Activated naive CD4-positive, alpha-beta T cell treated with anti-CD3 and anti-CD28 coated beads for 36 hours (primary cell): ENCODE results near the gene FIBP. TPM values are rescaled to one million over a fixed set of nuclear protein-coding genes. Genes with fewer than 3 reads are reported as not detected.
A peak's percentile ranks its signal among the peaks of the same experiment; 100 is the strongest.

ENCODE experiments used
- CTCF ChIA-PET: fragments of 350-600 bp; sonication (Branson Sonifier 250); formaldehyde crosslinking; loops from one replicate; lab custom pipeline; 2021; ENCODE audit warnings: antibody characterized with exemption; lab: Charles Lee
- DNase-seq: peaks from one replicate; pipeline ENCODE4 v3.0.0-alpha.2; 2020
- H3K27ac Mint-ChIP-seq: one replicate; pipeline ENCODE4 v1.8.0; 2021; ENCODE audit warnings: mild to moderate bottlenecking, mixed read lengths
- H3K27me3 Mint-ChIP-seq: one replicate; pipeline ENCODE4 v1.8.0; 2021; ENCODE audit warnings: low read depth, mixed read lengths
- H3K36me3 Mint-ChIP-seq: one replicate; pipeline ENCODE4 v1.8.0; 2021; ENCODE audit warnings: low read depth, mixed read lengths
- H3K4me1 Mint-ChIP-seq: one replicate; pipeline ENCODE4 v1.8.0; 2021; ENCODE audit warnings: low read depth, mixed read lengths
- H3K4me3 Mint-ChIP-seq: one replicate; pipeline ENCODE4 v1.8.0; 2021; ENCODE audit warnings: mild to moderate bottlenecking, moderate library complexity, mixed read lengths
- H3K9me3 Mint-ChIP-seq: one replicate; pipeline ENCODE4 v1.8.0; 2021; ENCODE audit warnings: mixed read lengths
- intact Hi-C: fragments of 100-400 bp; cut with micrococcal nuclease; formaldehyde crosslinking; loops from one replicate; pipeline ENCODE4 v1.15.1; 2023
- total RNA-seq, 2 experiments: library from RNA; stranded (reverse); gene quantifications; one replicate each; pipeline ENCODE4 v1.2.3, GENCODE V29; 2021

FIBP gene
- total RNA-seq, 2 experiments from 2014 or later = 83.1 to 86.6 TPM

GRCh38 chr11:65911682-65912568 lies 23.7 kb upstream of the FIBP start:
- H3K27ac Mint-ChIP-seq = no peak overlapping the region
- peaks cover 3% of the 10 kb centered on the region for H3K27me3 Mint-ChIP-seq
- intact Hi-C loops = loop anchor here (2.0 kb wide), 1 partner anchor 27 kb away; no protein-coding TSS in a partner anchor
- DNase-seq = no peak
- no peaks in the 10 kb centered on the region for H3K36me3 Mint-ChIP-seq
- peaks cover 22% of the 10 kb centered on the region for H3K4me1 Mint-ChIP-seq
- H3K9me3 Mint-ChIP-seq = no peaks in the 10 kb centered on the region
- CTCF ChIA-PET = interaction anchor here (1.2 to 2.3 kb wide), 4 partner anchors 11 to 27 kb away, joined by 3 to 8 read pairs (median 4); partner anchors contain the start of genes CCDC85B and FIBP
- no peak overlapping the region for H3K4me3 Mint-ChIP-seq

- Mint-ChIP-seq H3K27ac (no peak overlapping the region), H3K9me3 (no peaks in the 10 kb centered on the region), H3K36me3 (no peaks in the 10 kb centered on the region), H3K27me3 (peaks cover 5% of the 10 kb centered on the region), H3K4me1 (peaks cover 6% of the 10 kb centered on the region), H3K4me3 (no peak overlapping the region)
- DNase-seq = no peak
- CTCF ChIA-PET = interaction anchor here (0.7 to 4.8 kb wide), 2 partner anchors 22 to 56 kb away, joined by 3 to 22 read pairs; no protein-coding TSS in a partner anchor
- intact Hi-C loops = no loop called here
Measured at GRCh38 chr11:65907878-65908277, 19.6 kb upstream of the FIBP start.

- H3K27ac Mint-ChIP-seq = no peak overlapping the region
- no peaks in the 10 kb centered on the region for H3K36me3 Mint-ChIP-seq
- no peak for DNase-seq
- H3K4me3 Mint-ChIP-seq = no peak overlapping the region
- no peaks in the 10 kb centered on the region for H3K9me3 Mint-ChIP-seq
- H3K4me1 Mint-ChIP-seq = peaks cover 5% of the 10 kb centered on the region
- intact Hi-C loops = no loop called here
- CTCF ChIA-PET = interaction anchor here (1.6 to 4.8 kb wide), 2 partner anchors 16 to 21 kb away, joined by 6 to 22 read pairs; partner anchors contain the start of gene CCDC85B
- H3K27me3 Mint-ChIP-seq = peaks cover 5% of the 10 kb centered on the region
Measured at GRCh38 chr11:65906602-65907001, 18.3 kb upstream of the FIBP start.

GRCh38 chr11:65903715-65904114 lies 15.4 kb upstream of the FIBP start:
- no peak for DNase-seq
- H3K9me3 Mint-ChIP-seq = no peaks in the 10 kb centered on the region
- peaks cover 5% of the 10 kb centered on the region for H3K4me1 Mint-ChIP-seq
- CTCF ChIA-PET = interaction anchor here (1.0 kb wide), 1 partner anchor 20 kb away, joined by 4 read pairs; no protein-coding TSS in a partner anchor
- peaks cover 3% of the 10 kb centered on the region for H3K36me3 Mint-ChIP-seq
- peaks cover 2% of the 10 kb centered on the region for H3K27me3 Mint-ChIP-seq
- H3K4me3 Mint-ChIP-seq = no peak overlapping the region
- H3K27ac Mint-ChIP-seq = no peak overlapping the region
- intact Hi-C loops = no loop called here

GRCh38 chr11:65903068-65903481 lies 14.8 kb upstream of the FIBP start:
- no peak overlapping the region for H3K27ac Mint-ChIP-seq
- H3K9me3 Mint-ChIP-seq = no peaks in the 10 kb centered on the region
- peaks cover 8% of the 10 kb centered on the region for H3K4me1 Mint-ChIP-seq
- peaks cover 4% of the 10 kb centered on the region for H3K36me3 Mint-ChIP-seq
- no peak overlapping the region for H3K4me3 Mint-ChIP-seq
- DNase-seq = no peak
- H3K27me3 Mint-ChIP-seq = peaks cover 2% of the 10 kb centered on the region
- intact Hi-C loops = no loop called here
- CTCF ChIA-PET = no interaction called here

- Mint-ChIP-seq H3K9me3 (no peaks in the 10 kb centered on the region), H3K27ac (no peak overlapping the region), H3K4me1 (peaks cover 28% of the 10 kb centered on the region), H3K36me3 (peaks cover 17% of the 10 kb centered on the region), H3K4me3 (no peak overlapping the region), H3K27me3 (peaks cover 2% of the 10 kb centered on the region)
- intact Hi-C loops = loop anchor here (1.0 kb wide), 7 partner anchors 13 to 286 kb away; partner anchors contain the start of genes C11orf68, DRAP1, FIBP and PCNX3
- CTCF ChIA-PET = interaction anchor here (0.8 to 2.6 kb wide), 9 partner anchors 8 to 312 kb away, joined by 3 to 16 read pairs (median 4); partner anchors contain the start of genes CCDC85B and FIBP
- DNase-seq = no peak
Measured at GRCh38 chr11:65900899-65901180, 12.6 kb upstream of the FIBP start.

- Mint-ChIP-seq H3K36me3 (peaks cover 21% of the 10 kb centered on the region), H3K27ac (peak within 1 kb of the TSS; percentile 79), H3K4me3 (peak within 1 kb of the TSS; percentile 83), H3K27me3 (peaks cover 2% of the 10 kb centered on the region), H3K4me1 (peaks cover 33% of the 10 kb centered on the region), H3K9me3 (no peaks in the 10 kb centered on the region)
- intact Hi-C loops = loop anchor here (1.0 kb wide), 7 partner anchors 12 to 285 kb away; partner anchors contain the start of genes C11orf68, DRAP1, FIBP and PCNX3
- DNase-seq = peak; percentile 96
- CTCF ChIA-PET = interaction anchor here (0.6 to 2.6 kb wide), 7 partner anchors 8 to 145 kb away, joined by 3 to 16 read pairs (median 4); partner anchors contain the start of genes CCDC85B and FIBP
Measured at GRCh38 chr11:65900125-65900898, 12.0 kb upstream of the FIBP start, which contains the start of gene FOSL1. Gene FOSL1 (minus strand): TSS chr11:65900388. CDS start chr11:65900339, 49 bp downstream.

- peaks cover 2% of the 10 kb centered on the region for H3K27me3 Mint-ChIP-seq
- H3K36me3 Mint-ChIP-seq = peaks cover 24% of the 10 kb centered on the region
- peak overlapping the region; percentile 83 for H3K4me3 Mint-ChIP-seq
- H3K4me1 Mint-ChIP-seq = peaks cover 36% of the 10 kb centered on the region
- peak; percentile 86 for DNase-seq
- intact Hi-C loops = loop anchor here (1.0 to 10.0 kb wide), 8 partner anchors 11 to 284 kb away; partner anchors contain the start of genes C11orf68, DRAP1, FIBP and PCNX3
- H3K9me3 Mint-ChIP-seq = no peaks in the 10 kb centered on the region
- CTCF ChIA-PET = interaction anchor here (0.7 to 2.6 kb wide), 5 partner anchors 9 to 146 kb away, joined by 4 to 16 read pairs (median 5); partner anchors contain the start of genes BANF1, CCDC85B and FIBP
- peak overlapping the region; percentile 79 for H3K27ac Mint-ChIP-seq
Measured at GRCh38 chr11:65899356-65900124, 11.3 kb upstream of the FIBP start.

GRCh38 chr11:65898656-65899355 lies 10.5 kb upstream of the FIBP start:
- no peaks in the 10 kb centered on the region for H3K27me3 Mint-ChIP-seq
- H3K36me3 Mint-ChIP-seq = peaks cover 24% of the 10 kb centered on the region
- peak overlapping the region; percentile 83 for H3K4me3 Mint-ChIP-seq
- H3K4me1 Mint-ChIP-seq = peaks cover 43% of the 10 kb centered on the region
- CTCF ChIA-PET = interaction anchor here (0.6 to 6.8 kb wide), 7 partner anchors 9 to 104 kb away, joined by 4 to 52 read pairs (median 5); partner anchors contain the start of genes BANF1, CCDC85B, FIBP and MUS81
- intact Hi-C loops = loop anchor here (10.0 kb wide), 1 partner anchor 236 kb away; no protein-coding TSS in a partner anchor
- peak overlapping the region; percentile 86 for H3K27ac Mint-ChIP-seq
- no peak for DNase-seq
- H3K9me3 Mint-ChIP-seq = no peaks in the 10 kb centered on the region

- CTCF ChIA-PET = interaction anchor here (0.8 to 6.8 kb wide), 6 partner anchors 8 to 125 kb away, joined by 3 to 52 read pairs (median 4); partner anchors contain the start of genes CCDC85B, FIBP and MUS81
- Mint-ChIP-seq H3K9me3 (no peaks in the 10 kb centered on the region), H3K27me3 (no peaks in the 10 kb centered on the region), H3K36me3 (peaks cover 32% of the 10 kb centered on the region), H3K4me1 (peaks cover 60% of the 10 kb centered on the region), H3K4me3 (peak overlapping the region; percentile 39), H3K27ac (peak overlapping the region; percentile 42)
- intact Hi-C loops = loop anchor here (10.0 kb wide), 1 partner anchor 238 kb away; no protein-coding TSS in a partner anchor
- DNase-seq = no peak
Measured at GRCh38 chr11:65897020-65897471, 8.8 kb upstream of the FIBP start.
